ENCODE data around the gene VPS13D.

The VPS13D gene

DNA sequence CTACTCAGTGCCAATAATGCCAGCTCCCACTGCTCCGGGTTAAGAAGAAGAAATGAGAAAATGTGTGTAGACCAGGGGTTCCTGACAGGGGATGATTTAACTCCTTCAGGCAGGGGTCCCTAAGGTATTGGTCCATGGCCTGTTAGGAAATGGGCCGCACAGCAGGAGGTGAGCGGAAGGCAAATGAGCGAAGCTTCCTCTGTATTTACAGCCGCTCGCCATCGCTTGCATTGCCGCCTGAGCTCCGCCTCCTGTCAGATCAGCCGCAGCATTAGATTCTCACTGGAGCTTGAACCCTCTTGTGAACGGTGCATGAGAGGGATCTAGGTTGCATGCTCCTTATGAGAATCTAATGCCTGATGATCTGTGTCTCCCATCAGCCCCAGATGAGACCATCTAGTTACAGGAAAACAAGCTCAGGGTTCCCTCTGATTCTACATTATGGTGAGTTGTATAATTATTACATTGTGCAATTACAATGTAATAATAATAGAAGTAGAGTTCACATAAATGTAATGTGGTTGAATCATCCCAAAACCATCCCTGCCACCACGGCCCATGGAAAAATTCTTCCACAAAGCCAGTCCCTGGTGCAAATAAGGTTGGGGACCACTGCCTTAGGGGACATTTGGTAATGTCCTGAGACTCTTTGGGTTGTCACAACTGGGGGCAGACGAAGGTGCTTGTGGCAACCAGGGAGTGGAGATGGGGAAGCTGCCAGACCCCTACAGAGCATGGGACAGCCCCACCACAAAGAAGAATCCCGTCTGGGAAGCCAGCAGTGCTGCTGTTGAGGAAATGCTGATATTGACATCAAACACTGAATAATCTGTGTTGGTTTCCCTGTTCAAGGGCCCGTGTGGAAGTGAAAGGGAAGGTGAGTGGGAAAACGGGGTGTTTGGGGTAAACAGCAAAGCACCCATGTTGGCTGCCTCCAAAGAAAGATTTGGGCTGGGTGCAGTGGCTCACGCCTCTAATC lies 327.4 kb downstream of the VPS13D start:
- no peak for DNase-seq

- no peak for DNase-seq
Observed at GRCh38 chr1:12561121-12561520, 331.3 kb downstream of the VPS13D start.

All from activated naive CD4-positive, alpha-beta T cell treated with Interleukin-2 at 50 U/mL for 16 hours (primary cell).